Spleen (tissue), 11 donors: Measurements from ENCODE around the gene CISTR. TPM values are rescaled to one million over a fixed set of nuclear protein-coding genes. Genes with fewer than 3 reads are reported as not detected.

Experiments used
- DNase-seq: peaks from one replicate; pipeline ENCODE4 v3.0.0-alpha.2; 2020
- H3K27ac ChIP-seq, 8 donors: fragments of 200-600 bp; sonication (generic) in 7 of 8; 1 replicate in 4 of 8; 2 replicates in 4 of 8; pipeline versions ENCODE4 v1.5.0 to v1.8.0; 2016 to 2021; ENCODE audit warnings: inconsistent platforms in 4 of 8, mild to moderate bottlenecking in 4 of 8, moderate library complexity in 1 of 8
- H3K27me3 ChIP-seq, 7 donors: fragments of 200-600 bp; sonication (generic) in 6 of 7; replicated peaks in 1 of 7; 1 replicate in 4 of 7; 2 replicates in 3 of 7; pipeline versions ENCODE4 v1.5.0 to v1.8.0; 2016 to 2021; ENCODE audit warnings: inconsistent platforms in 3 of 7, mild to moderate bottlenecking in 1 of 7
- H3K36me3 ChIP-seq, 6 donors: fragments of 200-600 bp; sonication (generic) in 5 of 6; 1 replicate in 4 of 6; 2 replicates in 2 of 6; pipeline versions ENCODE4 v1.5.0 to v1.8.0; 2016 to 2021; ENCODE audit warnings: inconsistent platforms in 2 of 6
- H3K4me1 ChIP-seq, 6 donors: fragments of 200-600 bp; sonication (generic) in 5 of 6; 1 replicate in 3 of 6; 2 replicates in 3 of 6; pipeline versions ENCODE4 v1.5.0 to v1.8.0; 2016 to 2021; ENCODE audit warnings: inconsistent platforms in 3 of 6
- H3K4me3 ChIP-seq, 8 donors: fragments of 200-600 bp; sonication (generic) in 7 of 8; 1 replicate in 4 of 8; 2 replicates in 4 of 8; pipeline versions ENCODE4 v1.5.0 to v1.8.0; 2016 to 2021; ENCODE audit warnings: inconsistent platforms in 4 of 8, mild to moderate bottlenecking in 4 of 8, moderate library complexity in 2 of 8
- H3K9me3 ChIP-seq, 8 donors: fragments of 200-600 bp; sonication (generic) in 7 of 8; 1 replicate in 4 of 8; 2 replicates in 4 of 8; pipeline versions ENCODE4 v1.5.0 to v1.8.0; 2016 to 2021; ENCODE audit warnings: inconsistent platforms in 4 of 8
- POLR2A ChIP-seq, 3 donors: fragments of 450-650 bp; IDR thresholded peaks; one replicate each; pipeline ENCODE4 v1.5.1; 2017; ENCODE audit warnings: antibody characterized with exemption in 3 of 3, mild to moderate bottlenecking in 1 of 3
- POLR2AphosphoS5 ChIP-seq, 3 donors: sonication (generic); formaldehyde crosslinking; IDR thresholded peaks; one replicate each; pipeline ENCODE4 v1.5.1; 2017; ENCODE audit warnings: antibody characterized with exemption in 3 of 3
- WGBS, 5 donors: extraction: QIAGEN DNeasy Blood & Tissue Kit in 3 of 5; methylation state at CpG; one replicate each; pipeline versions ENCODE4 v1.1.5 to v1.1.7; 2013 to 2018; 5-methylcytosine and 5-hydroxymethylcytosine counted together
- intact Hi-C: fragments of 100-400 bp; cut with DNase I; formaldehyde crosslinking; loops from one replicate; pipeline ENCODE4 v1.15.0; 2023; ENCODE audit warnings: low total_unique reads
- polyA plus RNA-seq, 3 donors: library from polyadenylated mRNA; stranded (reverse); fragments of 200-250 nt; gene quantifications; one replicate each; pipeline ENCODE4 v1.2.1, GENCODE V29; 2013
- total RNA-seq, 7 donors: library from RNA; depleted of rRNA in 3 of 7; stranded (reverse); fragments of >200 nt in 3 of 7; fragmentation: NEBNext Ultra II Directional in 4 of 7; extraction: Animal tissue kit (Norgen Biotek cat#: 25700) in 4 of 7; gene quantifications; one replicate each; pipeline versions ENCODE4 v1.1.0 to v1.2.1, GENCODE V29; 2016 to 2021
- TF ChIP-seq, protein P1 (sequence below), 11 experiments: fragments of 200-600 bp in 7 of 11; fragments of 450-650 bp in 4 of 11; sonication (generic) in 4 of 11; IDR thresholded peaks in 8 of 11; conservative IDR thresholded peaks in 3 of 11; 1 replicate in 7 of 11; 2 replicates in 4 of 11; pipeline versions ENCODE4 v1.4.0 to v1.8.0; 2016 to 2021; ENCODE audit warnings: antibody characterized with exemption in 11 of 11, inconsistent platforms in 4 of 11, mild to moderate bottlenecking in 1 of 11
- donor health status: healthy with polysubstance abuse.
- donor health status: DM: no; HTN: no; CAD: no; lungs with moderate emphysema.
- donor health status: DM: no; HTN: no; CAD: no.
- donor health status: Bipolar disorder and iron deficiency.
- donor health status: healthy.
- donor health status: DM: no; HTN: no; CAD: no.
- donor health status: DM: yes; HTN: yes; CAD: no.

The CISTR gene
- total and polyA plus RNA-seq, 10 donors, result 0.20 TPM; not detected in 9

DNA sequence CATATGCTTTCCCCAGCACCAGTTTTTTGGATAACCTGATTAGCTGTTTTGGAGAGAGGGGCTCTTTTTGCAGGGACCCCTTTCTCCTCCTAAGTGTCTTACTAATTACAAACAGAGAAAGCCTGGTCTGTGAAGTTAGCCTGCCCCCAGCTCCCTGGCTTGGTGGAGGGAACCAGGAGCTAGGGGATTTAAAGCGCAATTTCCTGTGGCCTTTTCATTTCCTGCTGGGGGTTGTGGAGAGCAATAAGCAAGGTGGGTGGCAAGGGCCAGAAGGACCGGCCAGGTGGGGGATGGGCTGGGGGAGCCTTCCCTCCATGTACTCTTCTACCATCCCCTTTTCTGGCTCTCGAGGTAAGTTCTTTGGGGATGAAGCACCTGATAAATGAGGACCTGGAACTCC, 4.1 kb upstream of the CISTR start:
- H3K27me3 ChIP-seq, result peaks cover 0 to 86% (median 31%) of the 10 kb centered on the region in 7 donors
- H3K36me3 ChIP-seq, result no peaks in the 10 kb centered on the region
- intact Hi-C loops, result no loop called here
- no peak overlapping the region for H3K4me3 ChIP-seq
- no peak for DNase-seq
- 21 to 44% (median 35%) methylated on average over 3 of the region's 3 CpGs for WGBS, 5 donors
- H3K27ac ChIP-seq, result no peak overlapping the region
- no peaks in the 10 kb centered on the region for H3K9me3 ChIP-seq
- TF ChIP-seq POLR2AphosphoS5 (IDR thresholded peaks at IDR 0.05) (no peak), POLR2A (IDR thresholded peaks at IDR 0.05) (no peak)
- TF ChIP-seq, protein P1, sequence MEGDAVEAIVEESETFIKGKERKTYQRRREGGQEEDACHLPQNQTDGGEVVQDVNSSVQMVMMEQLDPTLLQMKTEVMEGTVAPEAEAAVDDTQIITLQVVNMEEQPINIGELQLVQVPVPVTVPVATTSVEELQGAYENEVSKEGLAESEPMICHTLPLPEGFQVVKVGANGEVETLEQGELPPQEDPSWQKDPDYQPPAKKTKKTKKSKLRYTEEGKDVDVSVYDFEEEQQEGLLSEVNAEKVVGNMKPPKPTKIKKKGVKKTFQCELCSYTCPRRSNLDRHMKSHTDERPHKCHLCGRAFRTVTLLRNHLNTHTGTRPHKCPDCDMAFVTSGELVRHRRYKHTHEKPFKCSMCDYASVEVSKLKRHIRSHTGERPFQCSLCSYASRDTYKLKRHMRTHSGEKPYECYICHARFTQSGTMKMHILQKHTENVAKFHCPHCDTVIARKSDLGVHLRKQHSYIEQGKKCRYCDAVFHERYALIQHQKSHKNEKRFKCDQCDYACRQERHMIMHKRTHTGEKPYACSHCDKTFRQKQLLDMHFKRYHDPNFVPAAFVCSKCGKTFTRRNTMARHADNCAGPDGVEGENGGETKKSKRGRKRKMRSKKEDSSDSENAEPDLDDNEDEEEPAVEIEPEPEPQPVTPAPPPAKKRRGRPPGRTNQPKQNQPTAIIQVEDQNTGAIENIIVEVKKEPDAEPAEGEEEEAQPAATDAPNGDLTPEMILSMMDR (IDR thresholded peaks at IDR 0.05 in 8 of 11, conservative IDR thresholded peaks at IDR 0.05 in 3 of 11), result no peak
- H3K4me1 ChIP-seq, result peaks cover 5 to 69% (median 43%) of the 10 kb centered on the region in 6 donors

DNA sequence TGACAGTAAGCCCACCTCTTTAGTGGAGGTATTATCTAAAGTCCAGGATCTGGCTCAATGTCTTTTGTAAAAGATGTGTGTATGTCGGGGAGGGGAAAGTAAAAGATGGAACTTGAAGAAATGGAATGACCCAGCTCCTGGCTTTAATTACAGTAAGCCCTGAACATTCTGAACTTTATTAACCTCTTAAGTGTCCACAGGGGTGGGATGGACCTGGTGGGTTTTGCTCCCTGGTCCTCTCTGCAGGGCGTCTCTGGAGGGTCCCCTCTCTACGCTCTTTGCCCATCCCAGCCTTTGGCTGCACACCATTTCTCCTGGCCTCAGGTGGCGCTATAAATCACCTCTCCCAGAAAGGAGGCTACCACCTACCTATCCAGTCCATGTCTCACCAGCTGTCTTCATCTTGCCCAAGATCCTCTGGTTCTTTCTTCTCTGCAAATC, 3.7 kb upstream of the CISTR start:
- Histone ChIP-seq H3K9me3 (no peaks in the 10 kb centered on the region), H3K36me3 (no peaks in the 10 kb centered on the region), H3K27me3 (peaks cover 0 to 86% (median 36%) of the 10 kb centered on the region in 7 donors), H3K4me1 (peaks cover 10 to 73% (median 47%) of the 10 kb centered on the region in 6 donors), H3K27ac (no peak overlapping the region), H3K4me3 (no peak overlapping the region)
- intact Hi-C loops, result no loop called here
- no peak for DNase-seq
- 72 to 86% (median 77%) methylated on average over 4 of the region's 4 CpGs for WGBS, 5 donors
- TF ChIP-seq, protein P1 (IDR thresholded peaks at IDR 0.05 in 8 of 11, conservative IDR thresholded peaks at IDR 0.05 in 3 of 11), result no peak
- no peak for TF ChIP-seq POLR2A (IDR thresholded peaks at IDR 0.05)
- no peak for TF ChIP-seq POLR2AphosphoS5 (IDR thresholded peaks at IDR 0.05)

DNA sequence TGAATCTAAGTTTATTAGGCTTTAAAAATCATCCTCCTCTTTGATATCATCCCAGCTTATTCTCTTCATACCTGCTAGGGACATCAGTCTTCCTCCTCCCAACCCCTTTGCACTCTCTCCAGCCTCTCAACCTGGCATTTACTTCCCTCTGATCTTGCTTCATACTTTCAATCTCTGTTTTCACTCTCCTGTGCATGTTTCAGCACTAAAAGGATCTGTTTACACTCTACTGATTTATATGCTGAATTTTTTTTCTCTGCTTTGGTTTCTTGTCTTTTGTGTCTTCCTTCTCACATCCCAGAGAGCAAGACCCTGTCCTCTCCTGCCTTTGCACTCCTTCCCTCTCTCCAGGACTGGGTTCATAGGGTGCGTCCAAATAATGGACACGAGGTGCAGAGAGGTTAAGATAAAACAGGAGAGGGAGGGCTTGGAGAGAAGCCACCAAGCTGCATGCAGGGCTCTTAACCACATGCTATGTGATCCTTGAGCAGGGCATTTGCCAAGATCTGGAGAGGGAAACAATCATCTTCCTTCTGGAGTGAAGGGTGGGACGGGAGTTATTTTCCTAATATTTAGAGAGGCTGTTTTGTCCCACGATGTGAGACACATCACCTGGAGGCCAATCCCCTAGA, 3.0 kb upstream of the CISTR start:
- DNase-seq, result no peak
- no peaks in the 10 kb centered on the region for H3K36me3 ChIP-seq
- H3K4me1 ChIP-seq, result peaks cover 11 to 80% (median 50%) of the 10 kb centered on the region in 6 donors
- intact Hi-C loops, result no loop called here
- no peak overlapping the region for H3K4me3 ChIP-seq
- H3K27ac ChIP-seq, result no peak overlapping the region
- no peak for TF ChIP-seq POLR2A (IDR thresholded peaks at IDR 0.05)
- TF ChIP-seq POLR2AphosphoS5 (IDR thresholded peaks at IDR 0.05), result no peak
- TF ChIP-seq, protein P1 (IDR thresholded peaks at IDR 0.05 in 8 of 11, conservative IDR thresholded peaks at IDR 0.05 in 3 of 11), result no peak
- peaks cover 0 to 86% (median 34%) of the 10 kb centered on the region in 7 donors for H3K27me3 ChIP-seq
- WGBS, 5 donors, result 16 to 34% (median 31%) methylated on average over 4 of the region's 4 CpGs
- no peaks in the 10 kb centered on the region for H3K9me3 ChIP-seq

DNA sequence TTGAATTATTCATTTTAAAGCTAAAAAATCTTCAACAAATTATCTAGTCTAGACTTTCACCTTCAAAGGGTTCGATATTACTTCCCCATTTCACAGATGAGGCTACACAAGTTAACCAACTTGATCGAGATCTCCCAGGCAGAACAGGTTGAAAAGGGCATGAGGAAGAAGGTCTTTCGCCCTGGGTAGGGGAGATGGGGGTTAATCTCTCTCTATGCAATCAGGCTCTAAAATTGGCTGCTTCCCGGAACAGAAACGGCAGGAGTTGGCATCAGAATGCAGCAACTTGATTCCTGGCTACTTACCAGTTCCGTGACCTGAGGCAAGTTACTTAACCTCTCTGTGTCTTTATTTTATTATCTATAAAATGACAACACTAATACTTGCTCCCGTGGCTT, 2.4 kb upstream of the CISTR start:
- TF ChIP-seq, protein P1 (IDR thresholded peaks at IDR 0.05 in 8 of 11, conservative IDR thresholded peaks at IDR 0.05 in 3 of 11), result no peak
- TF ChIP-seq POLR2AphosphoS5 (IDR thresholded peaks at IDR 0.05) (no peak), POLR2A (IDR thresholded peaks at IDR 0.05) (no peak)
- peak overlapping the region in 1 of 8 donors; percentile 25 for H3K27ac ChIP-seq
- no peaks in the 10 kb centered on the region for H3K36me3 ChIP-seq
- WGBS, 5 donors, result 41 to 58% (median 55%) methylated on average over 7 of the region's 7 CpGs
- H3K9me3 ChIP-seq, result no peaks in the 10 kb centered on the region
- no peak overlapping the region for H3K4me3 ChIP-seq
- no peak for DNase-seq
- intact Hi-C loops, result no loop called here
- peaks cover 11 to 81% (median 52%) of the 10 kb centered on the region in 6 donors for H3K4me1 ChIP-seq
- H3K27me3 ChIP-seq, result peaks cover 0 to 86% (median 31%) of the 10 kb centered on the region in 7 donors
